ENCODE data around the gene MOCOS. TPM values are rescaled to one million over a fixed set of nuclear protein-coding genes. Genes with fewer than 3 reads are reported as not detected.
"Not testable (repeated sequence)": the region's sequence is repeated elsewhere in the genome, so short reads cannot be mapped to it uniquely, and the experiment has no call there.

MOCOS gene
- total RNA-seq, 1 donor from 2014 or later = 5.4 TPM

- no peak for DNase-seq (ENCODE audit: low read depth)
Measured at GRCh38 chr18:36200354-36200771, 13.1 kb downstream of the MOCOS start.

GRCh38 chr18:36201765-36202164 is 14.5 kb downstream of the MOCOS start:
- no peak for DNase-seq (ENCODE audit: low read depth)

GRCh38 chr18:36203360-36203895 is 16.1 kb downstream of the MOCOS start:
- no peak for DNase-seq (ENCODE audit: low read depth)

- no peak for DNase-seq (ENCODE audit: low read depth)
Measured at GRCh38 chr18:36205166-36205565, 17.9 kb downstream of the MOCOS start.

GRCh38 chr18:36207303-36207702 is 20.0 kb downstream of the MOCOS start:
- no peak for DNase-seq (ENCODE audit: low read depth)

- not testable (repeated sequence) for DNase-seq (ENCODE audit: low read depth)
Measured at GRCh38 chr18:36207969-36208368, 20.7 kb downstream of the MOCOS start.

GRCh38 chr18:36211612-36212065 is 24.3 kb downstream of the MOCOS start:
- no peak for DNase-seq (ENCODE audit: low read depth)

GRCh38 chr18:36212301-36213171 is 25.2 kb downstream of the MOCOS start:
- DNase-seq (ENCODE audit: low read depth) = no peak

- no peak for DNase-seq (ENCODE audit: low read depth)
Measured at GRCh38 chr18:36214811-36215210, 27.5 kb downstream of the MOCOS start.

- DNase-seq (ENCODE audit: low read depth) = no peak
Measured at GRCh38 chr18:36215577-36215976, 28.3 kb downstream of the MOCOS start.

GRCh38 chr18:36217348-36217747 is 30.1 kb downstream of the MOCOS start:
- DNase-seq (ENCODE audit: low read depth) = peak; percentile 27

- DNase-seq (ENCODE audit: low read depth) = no peak
Measured at GRCh38 chr18:36229188-36229587, 41.9 kb downstream of the MOCOS start.

- not testable (repeated sequence) for DNase-seq (ENCODE audit: low read depth)
Measured at GRCh38 chr18:36240510-36240909, 53.2 kb downstream of the MOCOS start.

- no peak for DNase-seq (ENCODE audit: low read depth)
Measured at GRCh38 chr18:36241831-36242230, 54.5 kb downstream of the MOCOS start.

- no peak for DNase-seq (ENCODE audit: low read depth)
Measured at GRCh38 chr18:36247036-36247435, 59.7 kb downstream of the MOCOS start.

- no peak for DNase-seq (ENCODE audit: low read depth)
Measured at GRCh38 chr18:36249392-36249791, 62.1 kb downstream of the MOCOS start.

- no peak for DNase-seq (ENCODE audit: low read depth)
Measured at GRCh38 chr18:36250827-36251226, 63.5 kb downstream of the MOCOS start.

GRCh38 chr18:36255072-36255698 is 67.9 kb downstream of the MOCOS start:
- DNase-seq (ENCODE audit: low read depth) = no peak

GRCh38 chr18:36256094-36256493 is 68.8 kb downstream of the MOCOS start:
- DNase-seq (ENCODE audit: low read depth) = no peak

- no peak for DNase-seq (ENCODE audit: low read depth)
Measured at GRCh38 chr18:36262971-36263370, 75.7 kb downstream of the MOCOS start.

GRCh38 chr18:36264283-36264682 is 77.0 kb downstream of the MOCOS start:
- DNase-seq (ENCODE audit: low read depth) = no peak

GRCh38 chr18:36265015-36265414 is 77.7 kb downstream of the MOCOS start:
- DNase-seq (ENCODE audit: low read depth) = no peak
